GM12872 (cell line): ENCODE measurements around the gene TKTL1.

Experiments used
- TF ChIP-seq, protein P1 (sequence below): IDR thresholded peaks from 3 replicates; pipeline ENCODE4 v1.5.1; 2011; ENCODE audit warnings: low read depth, mild to moderate bottlenecking, low read length, moderate library complexity; ENCODE audit not compliant: insufficient read depth

TKTL1 gene

DNA sequence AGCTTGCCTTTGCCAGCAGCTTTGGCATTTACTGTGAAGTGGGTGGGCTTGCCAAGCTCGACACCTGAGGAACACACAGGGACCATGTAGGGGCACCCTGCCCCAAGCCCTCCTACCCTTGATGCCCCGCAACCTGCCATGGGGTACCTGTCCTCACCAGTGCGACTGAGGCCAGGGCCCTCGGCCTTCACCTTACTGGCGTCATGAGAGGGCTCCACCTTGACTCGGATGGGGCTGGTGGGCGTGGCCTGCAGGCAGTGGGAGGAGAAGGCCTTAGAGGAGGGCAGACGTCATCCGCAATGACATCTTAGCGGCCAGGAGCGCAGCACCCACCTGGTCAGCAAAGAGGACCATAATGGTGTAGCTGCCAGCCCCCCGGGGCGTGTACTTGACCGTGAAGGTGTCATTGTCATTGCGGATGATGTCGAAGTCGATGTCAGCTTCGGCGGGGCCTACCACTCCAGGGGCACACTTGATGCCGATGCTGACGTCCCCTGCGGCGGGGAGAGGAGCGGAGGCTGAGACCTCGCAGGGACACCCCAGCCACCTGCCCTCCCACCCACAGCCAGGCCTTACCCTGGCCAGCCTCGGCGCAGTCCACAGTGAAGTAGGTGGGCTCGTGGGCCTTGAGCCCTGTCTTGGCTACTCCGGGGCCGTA, 66.6 kb downstream of the TKTL1 start:
- TF ChIP-seq, protein P1, sequence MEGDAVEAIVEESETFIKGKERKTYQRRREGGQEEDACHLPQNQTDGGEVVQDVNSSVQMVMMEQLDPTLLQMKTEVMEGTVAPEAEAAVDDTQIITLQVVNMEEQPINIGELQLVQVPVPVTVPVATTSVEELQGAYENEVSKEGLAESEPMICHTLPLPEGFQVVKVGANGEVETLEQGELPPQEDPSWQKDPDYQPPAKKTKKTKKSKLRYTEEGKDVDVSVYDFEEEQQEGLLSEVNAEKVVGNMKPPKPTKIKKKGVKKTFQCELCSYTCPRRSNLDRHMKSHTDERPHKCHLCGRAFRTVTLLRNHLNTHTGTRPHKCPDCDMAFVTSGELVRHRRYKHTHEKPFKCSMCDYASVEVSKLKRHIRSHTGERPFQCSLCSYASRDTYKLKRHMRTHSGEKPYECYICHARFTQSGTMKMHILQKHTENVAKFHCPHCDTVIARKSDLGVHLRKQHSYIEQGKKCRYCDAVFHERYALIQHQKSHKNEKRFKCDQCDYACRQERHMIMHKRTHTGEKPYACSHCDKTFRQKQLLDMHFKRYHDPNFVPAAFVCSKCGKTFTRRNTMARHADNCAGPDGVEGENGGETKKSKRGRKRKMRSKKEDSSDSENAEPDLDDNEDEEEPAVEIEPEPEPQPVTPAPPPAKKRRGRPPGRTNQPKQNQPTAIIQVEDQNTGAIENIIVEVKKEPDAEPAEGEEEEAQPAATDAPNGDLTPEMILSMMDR = no peak

DNA sequence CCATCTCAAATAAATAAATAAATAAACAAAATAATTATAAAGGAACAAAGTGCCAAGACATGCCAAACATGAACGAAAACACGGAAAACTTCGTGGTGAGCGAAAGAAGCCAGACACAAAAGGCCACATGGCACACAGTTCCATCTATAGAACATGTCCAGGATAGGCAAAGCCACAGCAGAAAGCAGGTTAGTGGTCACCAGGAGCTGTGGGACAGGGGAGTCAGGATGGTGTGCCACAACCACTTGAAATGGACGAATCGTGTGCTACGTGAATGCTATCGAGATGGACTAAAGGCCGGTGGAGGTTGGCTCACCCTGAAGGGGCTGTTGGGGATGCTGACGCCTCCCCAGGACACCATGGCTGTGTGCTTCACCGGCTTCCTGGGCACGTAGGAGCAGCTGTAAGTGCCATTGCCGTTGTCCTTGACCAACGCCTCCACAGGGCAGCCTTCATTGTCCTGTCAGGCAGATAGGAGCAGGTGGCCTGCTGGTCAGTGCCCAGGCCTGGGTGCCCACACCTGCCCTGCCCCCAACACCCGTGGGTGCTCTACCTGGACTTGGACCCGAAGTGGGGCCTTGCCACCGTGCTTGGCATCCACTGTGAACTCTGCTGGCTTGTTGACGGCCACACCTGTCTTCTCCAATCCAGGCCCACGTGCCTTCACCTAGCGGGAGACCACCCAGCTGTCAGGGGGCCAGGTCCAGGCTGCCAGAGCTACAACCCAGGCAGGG, 68.3 kb downstream of the TKTL1 start:
- TF ChIP-seq, protein P1 = no peak

DNA sequence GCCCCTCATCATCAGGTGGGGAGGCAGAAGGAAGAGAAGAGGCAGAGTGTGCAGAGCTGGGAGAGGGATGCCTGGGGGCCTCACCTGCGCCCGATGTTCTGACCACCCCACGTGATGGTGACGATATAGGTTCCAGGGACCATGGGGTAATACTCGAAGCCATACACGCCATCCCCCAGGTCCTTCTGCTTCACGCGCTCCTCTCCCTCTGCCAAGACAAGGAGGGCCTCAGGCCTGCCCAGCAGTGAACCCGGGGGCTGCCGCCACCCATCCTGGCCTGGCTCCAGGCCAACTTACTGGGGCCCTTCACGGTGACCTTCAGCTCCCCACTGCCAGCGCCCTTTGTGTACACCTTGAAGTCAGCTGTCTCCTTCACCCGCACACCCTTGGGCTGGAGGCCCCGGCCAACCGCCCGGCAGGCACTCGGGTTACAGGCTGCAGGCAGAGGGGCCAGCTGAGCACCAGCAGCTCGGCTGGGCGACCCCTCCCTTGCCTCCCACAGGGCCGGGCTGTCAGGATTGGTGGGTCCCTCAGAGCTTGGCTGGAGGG, 69.5 kb downstream of the TKTL1 start:
- TF ChIP-seq, protein P1 = no peak

DNA sequence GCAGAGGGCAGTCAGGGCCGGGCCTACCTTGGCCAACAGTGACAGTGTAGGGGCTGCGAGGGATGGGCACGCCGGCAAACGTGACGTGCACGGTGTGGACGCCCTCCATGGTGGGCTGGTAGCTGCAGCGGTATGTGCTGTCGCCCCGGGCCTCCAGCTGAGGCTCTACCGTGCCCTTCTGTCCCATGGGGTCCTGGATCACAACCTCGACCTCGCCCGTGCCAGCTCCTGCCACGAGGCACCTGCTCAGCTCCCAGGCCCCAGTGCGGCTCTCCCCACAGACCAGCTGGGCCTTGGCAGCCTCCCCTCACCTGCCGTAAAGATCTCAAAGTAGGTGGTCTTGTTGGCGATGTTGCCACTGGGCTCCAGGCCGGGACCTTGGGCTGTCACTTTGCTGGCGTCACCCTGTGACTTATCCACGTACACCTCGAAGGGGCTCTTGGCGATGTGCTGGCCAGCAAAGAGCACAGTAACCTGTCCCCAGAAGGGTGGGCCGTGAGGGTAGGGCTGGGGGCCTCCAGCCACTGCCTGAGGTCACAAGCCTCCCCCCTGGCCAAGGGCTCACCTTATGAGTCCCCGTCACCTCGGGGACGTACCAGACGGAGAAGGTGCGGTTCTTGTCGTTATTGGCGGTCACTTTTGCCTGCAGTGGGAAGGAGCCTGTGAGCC, 70.5 kb downstream of the TKTL1 start:
- TF ChIP-seq, protein P1 = no peak

DNA sequence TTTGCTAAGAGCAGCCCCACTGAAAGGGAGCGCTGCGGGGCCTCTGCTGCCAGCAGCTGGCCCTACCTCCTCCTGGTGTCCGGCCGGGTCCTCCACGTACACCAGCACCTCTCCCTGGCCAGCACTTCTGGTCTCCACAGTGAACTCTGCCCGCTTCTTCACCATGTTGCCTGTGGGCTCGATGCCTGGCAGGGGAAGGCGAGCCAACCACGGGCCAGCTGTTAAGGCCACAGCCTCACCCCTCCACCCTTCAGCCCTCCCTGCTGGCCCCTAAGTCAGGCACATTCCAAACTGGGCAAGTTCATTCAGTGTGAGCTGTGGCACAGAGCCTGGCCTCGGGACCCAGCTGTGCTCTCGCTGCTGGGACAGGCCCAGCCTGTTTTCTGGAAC, 71.1 kb downstream of the TKTL1 start:
- TF ChIP-seq, protein P1 = no peak

DNA sequence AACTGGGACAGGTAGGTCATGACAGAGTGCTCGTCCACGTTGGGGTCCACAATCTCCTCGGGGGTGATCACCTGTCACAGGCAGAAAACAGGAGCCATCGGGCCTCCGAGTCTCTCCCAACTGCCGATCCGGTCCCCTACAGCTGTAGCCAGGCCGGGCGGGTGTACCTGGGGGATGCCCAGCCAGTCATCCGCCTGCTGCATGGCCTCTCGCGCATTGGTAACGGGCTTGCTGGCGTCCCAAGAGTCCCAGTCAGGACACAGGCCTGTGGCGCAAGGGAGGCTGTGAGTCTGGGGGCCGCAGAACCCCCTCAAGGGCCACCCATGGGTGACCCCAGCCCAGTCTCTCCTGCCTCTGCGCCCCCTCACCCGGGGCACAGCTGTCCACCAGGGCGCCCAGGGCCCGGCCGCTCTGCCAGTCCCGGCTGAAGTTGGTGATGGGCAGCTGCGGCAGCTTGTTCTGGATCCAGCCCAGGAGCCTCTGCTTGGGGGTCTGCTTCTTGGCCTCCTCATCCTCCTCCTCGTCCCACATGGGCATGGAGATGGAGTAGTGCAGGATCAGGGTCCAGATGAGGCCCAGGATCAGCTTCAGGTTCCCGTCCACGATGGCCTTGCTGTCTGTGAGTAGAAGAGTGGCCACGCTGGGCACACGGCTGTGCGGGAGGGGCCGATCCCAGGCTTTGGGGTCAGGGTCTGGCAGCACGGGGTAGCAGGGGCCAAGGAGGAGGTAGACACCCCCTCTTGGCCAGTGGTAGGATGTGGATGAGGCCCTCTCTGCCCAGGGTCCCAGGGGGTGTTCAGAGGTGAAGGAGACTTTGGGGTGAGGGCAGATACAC, 72.1 kb downstream of the TKTL1 start:
- TF ChIP-seq, protein P1 = no peak
